ENCODE results near the gene CNNM3.

The CNNM3 gene

DNA sequence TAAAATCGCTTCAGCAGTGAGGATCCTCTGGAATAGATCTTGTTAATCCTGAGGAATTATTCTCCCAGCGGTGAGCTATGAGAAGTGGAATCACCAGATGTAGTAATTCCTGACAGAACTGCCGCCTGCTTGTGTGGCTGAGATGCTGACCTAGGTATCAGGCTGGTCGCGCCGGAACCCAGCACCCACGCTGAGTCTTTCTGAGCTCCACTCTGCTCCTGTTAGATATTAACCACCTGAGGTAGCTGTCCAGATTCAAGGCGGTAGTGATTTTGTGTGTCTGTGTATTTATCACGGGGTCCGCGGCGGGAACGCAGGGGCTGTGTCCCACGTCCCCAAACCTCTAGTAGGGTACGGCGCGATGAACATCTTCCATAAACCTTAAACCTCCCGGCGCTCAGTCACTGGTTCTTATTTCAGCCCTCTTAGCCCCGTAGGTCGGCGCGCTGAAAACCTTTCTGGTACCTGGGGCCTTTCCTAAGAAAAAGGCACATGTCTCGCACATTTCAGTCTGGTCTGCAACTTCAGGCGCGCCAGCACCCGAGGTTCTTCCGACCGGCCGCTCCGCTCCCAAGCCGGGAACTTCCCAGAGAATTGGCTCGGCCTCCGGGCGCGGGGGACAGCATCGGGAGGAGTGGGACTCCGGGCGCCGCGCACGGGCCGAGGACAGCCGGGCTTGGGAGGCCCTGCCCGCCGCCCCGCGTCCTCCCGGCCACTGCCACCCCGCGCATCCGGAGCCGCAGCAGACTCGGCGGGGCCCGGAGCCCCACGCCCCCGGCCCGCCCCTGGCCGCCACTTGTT is 542 bp upstream of the CNNM3 start:
- peak overlapping the region; percentile 90 for H3K27ac ChIP-seq
- TF ChIP-seq ZFX (IDR thresholded peaks at IDR 0.05) (no peak), CTCF (conservative IDR thresholded peaks at IDR 0.05) (no peak)

DNA sequence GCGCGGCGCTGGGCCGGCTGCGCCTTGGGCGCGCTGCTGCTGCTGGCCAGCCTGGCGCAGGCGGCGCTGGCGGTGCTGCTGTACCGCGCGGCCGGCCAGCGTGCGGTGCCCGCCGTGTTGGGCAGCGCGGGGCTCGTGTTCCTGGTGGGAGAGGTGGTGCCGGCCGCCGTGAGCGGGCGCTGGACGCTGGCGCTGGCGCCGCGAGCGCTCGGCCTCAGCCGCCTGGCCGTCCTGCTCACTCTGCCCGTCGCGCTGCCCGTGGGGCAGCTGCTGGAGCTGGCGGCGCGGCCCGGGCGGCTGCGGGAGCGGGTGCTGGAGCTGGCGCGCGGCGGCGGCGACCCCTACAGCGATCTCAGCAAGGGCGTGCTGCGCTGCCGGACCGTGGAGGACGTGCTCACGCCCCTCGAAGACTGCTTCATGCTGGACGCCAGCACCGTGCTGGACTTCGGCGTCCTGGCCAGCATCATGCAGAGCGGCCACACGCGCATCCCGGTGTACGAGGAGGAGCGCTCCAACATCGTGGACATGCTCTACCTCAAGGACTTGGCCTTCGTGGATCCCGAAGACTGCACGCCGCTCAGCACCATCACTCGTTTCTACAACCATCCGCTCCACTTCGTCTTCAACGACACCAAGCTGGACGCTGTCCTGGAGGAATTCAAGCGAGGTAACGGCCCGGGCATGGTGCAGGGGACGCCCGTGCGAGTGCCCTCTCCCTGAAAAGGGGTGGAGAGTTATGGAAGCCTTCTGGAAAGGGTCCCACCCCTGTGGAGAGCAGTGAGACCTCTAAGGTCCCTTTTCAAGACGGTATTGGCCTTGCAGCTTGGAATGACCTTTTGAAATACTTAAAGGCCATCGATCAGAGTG is 1.0 kb downstream of the CNNM3 start:
- H3K27ac ChIP-seq = peak overlapping the region; percentile 90

GRCh38 chr2:96817882-96818281 is 1.8 kb downstream of the CNNM3 start:
- H3K27ac ChIP-seq = peak overlapping the region; percentile 90
- TF ChIP-seq ZFX (IDR thresholded peaks at IDR 0.05) (no peak), CTCF (conservative IDR thresholded peaks at IDR 0.05) (no peak)

More for the DNA sequence above, 1.0 kb downstream of the CNNM3 start:
- no peak for TF ChIP-seq CTCF (conservative IDR thresholded peaks at IDR 0.05)
- TF ChIP-seq ZFX (IDR thresholded peaks at IDR 0.05) = peak; percentile 27; the same call in 1 of the 2 replicates

GRCh38 chr2:96819128-96819875 is 3.2 kb downstream of the CNNM3 start:
- no peak overlapping the region for H3K27ac ChIP-seq
- TF ChIP-seq CTCF (conservative IDR thresholded peaks at IDR 0.05) = no peak
- TF ChIP-seq ZFX (IDR thresholded peaks at IDR 0.05) = no peak

GRCh38 chr2:96819876-96820511 is 3.9 kb downstream of the CNNM3 start:
- TF ChIP-seq ZFX (IDR thresholded peaks at IDR 0.05) (no peak), CTCF (conservative IDR thresholded peaks at IDR 0.05) (no peak)
- H3K27ac ChIP-seq = no peak overlapping the region

GRCh38 chr2:96821113-96821675 is 5.1 kb downstream of the CNNM3 start:
- H3K27ac ChIP-seq = no peak overlapping the region
- TF ChIP-seq ZFX (IDR thresholded peaks at IDR 0.05) = no peak
- no peak for TF ChIP-seq CTCF (conservative IDR thresholded peaks at IDR 0.05)

Data from C4-2B (cell line).